HCT116 (cell line): ENCODE results near the gene EZH2. TPM values are rescaled to one million over a fixed set of nuclear protein-coding genes. Genes with fewer than 3 reads are reported as not detected.

Source experiments
- ATAC-seq: fragments of 200-7000 bp; cut with Tn5 transposase; 2 replicates; pipeline ENCODE4 v1.9.1; 2020; ENCODE audit warnings: mild to moderate bottlenecking, moderate library complexity
- BruUV-seq: library from RNA; stranded (reverse); fragments of 400-500 nt; replicated peaks from 2 replicates; lab custom pipeline; 2021; lab: Mats Ljungman, UMichigan
- CTCF ChIA-PET: fragments of 300-600 bp; sonication (Branson Sonifier 250); formaldehyde crosslinking; loops from one replicate; lab custom pipeline; 2021; ENCODE audit warnings: antibody characterized with exemption; lab: Charles Lee
- POLR2A ChIA-PET: fragments of 300-600, 350-600 bp; sonication (Branson Sonifier 250); formaldehyde crosslinking; loops from one replicate; lab custom pipeline; 2021; ENCODE audit warnings: antibody characterized with exemption; lab: Charles Lee
- RAD21 ChIA-PET, 2 experiments: fragments of 300-600 bp; sonication (Branson Sonifier 250); formaldehyde crosslinking; loops; one replicate each; lab custom pipeline; 2023; ENCODE audit warnings: low total read pairs in 2 of 2; ENCODE audit not compliant: uncharacterized antibody in 2 of 2, unreplicated experiment in 2 of 2, low non-redundant PET in 1 of 2; lab: Charles Lee
- DNase-seq: peaks from one replicate; pipeline ENCODE4 v3.0.0-alpha.2; 2010; ENCODE audit warnings: low read depth, low spot score
- H2AFZ ChIP-seq: fragments of 200-600 bp; shearing (Covaris generic), sonication (generic); 2 replicates; pipeline ENCODE4 v1.6.1; 2017; ENCODE audit warnings: low read depth, mixed run types, mixed read lengths, antibody characterized with exemption, low read length; ENCODE audit not compliant: poor library complexity, severe bottlenecking
- H3K27ac ChIP-seq: 2 replicates; pipeline ENCODE4 v1.5.1; 2012; ENCODE audit warnings: low read depth, low read length
- H3K27me3 ChIP-seq: fragments of 200-600 bp; sonication (generic); 2 replicates; pipeline ENCODE4 v1.6.1; 2016; ENCODE audit warnings: mixed run types, low read length, mixed read lengths; ENCODE audit not compliant: insufficient read depth
- H3K36me3 ChIP-seq, 2 experiments: fragments of 200-500 bp in 1 of 2; fragments of 200-600 bp in 1 of 2; sonication (Bioruptor generic) in 1 of 2; sonication (generic) in 1 of 2; 2 replicates each; pipeline versions ENCODE4 v1.5.1 to v1.6.1; 2014 to 2016; ENCODE audit warnings: low read length in 2 of 2, inconsistent platforms in 1 of 2, mixed read lengths in 1 of 2, mixed run types in 1 of 2; ENCODE audit not compliant: insufficient read depth in 2 of 2, control insufficient read depth in 1 of 2
- H3K4me1 ChIP-seq, 2 experiments: fragments of 200-600 bp in 1 of 2; sonication (generic) in 1 of 2; 2 replicates each; pipeline versions ENCODE4 v1.5.1 to v1.6.1; 2012 to 2017; ENCODE audit warnings: low read length in 2 of 2, inconsistent platforms in 1 of 2, mild to moderate bottlenecking in 1 of 2, mixed read lengths in 1 of 2, mixed run types in 1 of 2, moderate library complexity in 1 of 2; ENCODE audit not compliant: insufficient read depth in 2 of 2, control insufficient read depth in 1 of 2
- H3K4me2 ChIP-seq: fragments of 200-600 bp; sonication (generic); 2 replicates; pipeline ENCODE4 v1.6.1; 2017; ENCODE audit warnings: mixed run types, low read length, mixed read lengths
- H3K4me3 ChIP-seq, 2 experiments: fragments of 200-600 bp in 1 of 2; sonication (generic) in 1 of 2; replicated peaks in 1 of 2; 2 replicates each; pipeline ENCODE4 v1.5.1; 2011 to 2016; ENCODE audit warnings: low read length in 2 of 2, control low read depth in 1 of 2, low read depth in 1 of 2, mild to moderate bottlenecking in 1 of 2, mixed read lengths in 1 of 2, mixed run types in 1 of 2
- H3K79me2 ChIP-seq: fragments of 200-600 bp; sonication (generic); 2 replicates; pipeline ENCODE4 v1.6.1; 2017; ENCODE audit warnings: mild to moderate bottlenecking, mixed run types, low read length, moderate library complexity, mixed read lengths; ENCODE audit not compliant: insufficient read depth
- H3K9ac ChIP-seq: fragments of 200-600 bp; sonication (generic); 2 replicates; pipeline ENCODE4 v1.6.1; 2016; ENCODE audit warnings: low read length, mixed read lengths
- H3K9me2 ChIP-seq: fragments of 200-600 bp; sonication (generic), shearing (Covaris generic); 2 replicates; pipeline ENCODE4 v1.6.1; 2017; ENCODE audit warnings: mixed run types, mild to moderate bottlenecking, moderate library complexity; ENCODE audit not compliant: insufficient read depth
- H3K9me3 ChIP-seq, 2 experiments: fragments of 200-500 bp in 1 of 2; fragments of 200-600 bp in 1 of 2; sonication (Bioruptor generic) in 1 of 2; sonication (generic) in 1 of 2; 2 replicates each; pipeline ENCODE4 v1.6.1; 2014 to 2017; ENCODE audit warnings: low read length in 2 of 2, mixed read lengths in 2 of 2, inconsistent platforms in 1 of 2, low read depth in 1 of 2, mild to moderate bottlenecking in 1 of 2, mixed run types in 1 of 2, moderate library complexity in 1 of 2; ENCODE audit not compliant: control insufficient read depth in 1 of 2, insufficient read depth in 1 of 2
- H4K20me1 ChIP-seq: fragments of 200-600 bp; sonication (generic), shearing (Covaris generic); 2 replicates; pipeline ENCODE4 v1.6.1; 2017; ENCODE audit warnings: mixed run types, mild to moderate bottlenecking, moderate library complexity; ENCODE audit not compliant: insufficient read depth
- ATF3 ChIP-seq: IDR thresholded peaks from 2 replicates; pipeline ENCODE4 v1.6.1; 2012
- CBX3 ChIP-seq: IDR thresholded peaks from 2 replicates; pipeline ENCODE4 v1.6.1; 2012; ENCODE audit warnings: low read depth
- EZH2 ChIP-seq: fragments of 200-600 bp; sonication (generic); IDR thresholded peaks from 2 replicates; pipeline ENCODE4 v1.6.1; 2017; ENCODE audit warnings: antibody characterized with exemption, mixed run types
- EZH2phosphoT487 ChIP-seq: fragments of 200-600 bp; IDR thresholded peaks from 2 replicates; pipeline ENCODE4 v1.6.1; 2018; ENCODE audit warnings: antibody characterized with exemption, borderline replicate concordance
- JUND ChIP-seq: IDR thresholded peaks from 2 replicates; pipeline ENCODE4 v1.6.1; 2012
- POLR2A ChIP-seq: IDR thresholded peaks from 2 replicates; pipeline ENCODE4 v1.7.0; 2011; ENCODE audit warnings: borderline replicate concordance; ENCODE audit not compliant: insufficient read depth, insufficient read length; ENCODE audit errors: extremely low read depth
- RAD21 ChIP-seq: IDR thresholded peaks from 2 replicates; pipeline ENCODE4 v1.6.1; 2012; ENCODE audit warnings: low read depth, mild to moderate bottlenecking
- SP1 ChIP-seq: IDR thresholded peaks from 2 replicates; pipeline ENCODE4 v1.6.1; 2012; ENCODE audit warnings: low read depth
- YY1 ChIP-seq: IDR thresholded peaks from 2 replicates; pipeline ENCODE4 v1.6.1; 2011; ENCODE audit warnings: low read length, low read depth, moderate library complexity, mild to moderate bottlenecking; ENCODE audit not compliant: insufficient replicate concordance; ENCODE audit errors: extremely low read depth
- ZNF274 ChIP-seq: fragments of 200-500 bp; sonication (Bioruptor generic); IDR thresholded peaks from 2 replicates; pipeline ENCODE4 v1.6.1; 2014; ENCODE audit warnings: mild to moderate bottlenecking, low read depth, low read length, inconsistent platforms
- intact Hi-C: fragments of 100-400 bp; cut with micrococcal nuclease; formaldehyde crosslinking; loops from 2 replicates; pipeline ENCODE4 v1.10.0; 2022
- total RNA-seq: library from RNA; stranded (reverse); gene quantifications from one replicate; pipeline ENCODE4 v1.2.1, GENCODE V29; 2021; ENCODE audit not compliant: unreplicated experiment
- TF ChIP-seq, protein P1 (sequence below): IDR thresholded peaks from 2 replicates; pipeline ENCODE4 v1.6.1; 2012; ENCODE audit warnings: low read depth
- TF ChIP-seq, protein P2 (sequence below): IDR thresholded peaks from 2 replicates; pipeline ENCODE4 v1.6.1; 2012

Gene EZH2
- total RNA-seq, 1 experiment from 2014 or later, result 55.2 TPM

DNA sequence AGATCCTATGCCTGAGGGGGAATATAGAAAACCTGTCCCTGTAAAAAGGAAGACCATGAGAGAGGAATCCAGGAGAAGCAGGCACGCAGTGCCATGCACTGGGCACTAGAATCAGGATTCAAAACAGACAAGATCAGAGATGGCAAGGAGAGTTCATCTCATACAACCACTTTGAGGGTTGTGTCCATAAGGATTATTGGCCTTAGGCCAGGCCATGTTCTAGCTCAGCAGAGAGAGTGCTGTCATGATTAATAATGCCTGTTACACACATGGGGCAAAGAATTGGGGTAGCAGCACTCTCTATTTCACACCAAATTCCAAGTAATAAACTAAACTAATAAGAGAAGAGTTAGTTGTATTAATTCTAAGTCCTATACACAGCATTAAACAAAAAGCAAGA is 29.1 kb downstream of the EZH2 start:
- RAD21 ChIA-PET, result no interaction called here
- Histone ChIP-seq H3K27me3 (no peaks in the 10 kb centered on the region), H3K27ac (no peak overlapping the region), H3K9me3 (no peaks in the 10 kb centered on the region), H3K4me3 (no peak overlapping the region), H3K79me2 (peaks cover 100% of the 10 kb centered on the region), H3K9me2 (no peaks in the 10 kb centered on the region), H3K4me1 (0 out of 4 replicates have a peak, but pooled peaks cover 0 to 5% of the 10 kb centered on the region in 2 experiments), H2AFZ (no peak overlapping the region), H3K9ac (no peak overlapping the region), H3K36me3 (no peaks in the 10 kb centered on the region), H3K4me2 (no peak overlapping the region), H4K20me1 (peaks cover 62% of the 10 kb centered on the region; the same call in 1 of the 2 replicates)
- intact Hi-C loops, result no loop called here
- no TSS peak for BruUV-seq
- DNase-seq (no peak), ATAC-seq (no peak)
- TF ChIP-seq, protein P1, sequence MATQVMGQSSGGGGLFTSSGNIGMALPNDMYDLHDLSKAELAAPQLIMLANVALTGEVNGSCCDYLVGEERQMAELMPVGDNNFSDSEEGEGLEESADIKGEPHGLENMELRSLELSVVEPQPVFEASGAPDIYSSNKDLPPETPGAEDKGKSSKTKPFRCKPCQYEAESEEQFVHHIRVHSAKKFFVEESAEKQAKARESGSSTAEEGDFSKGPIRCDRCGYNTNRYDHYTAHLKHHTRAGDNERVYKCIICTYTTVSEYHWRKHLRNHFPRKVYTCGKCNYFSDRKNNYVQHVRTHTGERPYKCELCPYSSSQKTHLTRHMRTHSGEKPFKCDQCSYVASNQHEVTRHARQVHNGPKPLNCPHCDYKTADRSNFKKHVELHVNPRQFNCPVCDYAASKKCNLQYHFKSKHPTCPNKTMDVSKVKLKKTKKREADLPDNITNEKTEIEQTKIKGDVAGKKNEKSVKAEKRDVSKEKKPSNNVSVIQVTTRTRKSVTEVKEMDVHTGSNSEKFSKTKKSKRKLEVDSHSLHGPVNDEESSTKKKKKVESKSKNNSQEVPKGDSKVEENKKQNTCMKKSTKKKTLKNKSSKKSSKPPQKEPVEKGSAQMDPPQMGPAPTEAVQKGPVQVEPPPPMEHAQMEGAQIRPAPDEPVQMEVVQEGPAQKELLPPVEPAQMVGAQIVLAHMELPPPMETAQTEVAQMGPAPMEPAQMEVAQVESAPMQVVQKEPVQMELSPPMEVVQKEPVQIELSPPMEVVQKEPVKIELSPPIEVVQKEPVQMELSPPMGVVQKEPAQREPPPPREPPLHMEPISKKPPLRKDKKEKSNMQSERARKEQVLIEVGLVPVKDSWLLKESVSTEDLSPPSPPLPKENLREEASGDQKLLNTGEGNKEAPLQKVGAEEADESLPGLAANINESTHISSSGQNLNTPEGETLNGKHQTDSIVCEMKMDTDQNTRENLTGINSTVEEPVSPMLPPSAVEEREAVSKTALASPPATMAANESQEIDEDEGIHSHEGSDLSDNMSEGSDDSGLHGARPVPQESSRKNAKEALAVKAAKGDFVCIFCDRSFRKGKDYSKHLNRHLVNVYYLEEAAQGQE, result no peak
- TF ChIP-seq YY1 (no peak), SP1 (no peak), ZNF274 (no peak), RAD21 (no peak), JUND (no peak), EZH2 (no peak), CBX3 (no peak), POLR2A (no peak), ATF3 (no peak), EZH2phosphoT487 (no peak)
- TF ChIP-seq, protein P2, sequence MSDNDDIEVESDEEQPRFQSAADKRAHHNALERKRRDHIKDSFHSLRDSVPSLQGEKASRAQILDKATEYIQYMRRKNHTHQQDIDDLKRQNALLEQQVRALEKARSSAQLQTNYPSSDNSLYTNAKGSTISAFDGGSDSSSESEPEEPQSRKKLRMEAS, result no peak
- POLR2A ChIA-PET, result interaction anchor here (1.2 kb wide), 1 partner anchor 87 kb away, joined by 3 read pairs; no protein-coding TSS in a partner anchor
- CTCF ChIA-PET, result interaction anchor here (1.3 kb wide), 1 partner anchor 9 kb away, joined by 3 read pairs; no protein-coding TSS in a partner anchor
